SJSA1 (cell line): ENCODE measurements around the gene SLC12A4. TPM values are rescaled to one million over a fixed set of nuclear protein-coding genes. Genes with fewer than 3 reads are reported as not detected.
A peak's percentile ranks its signal among the peaks of the same experiment; 100 is the strongest.
"Not testable (repeated sequence)": the region's sequence is repeated elsewhere in the genome, so short reads cannot be mapped to it uniquely, and the experiment has no call there.

Experiments
- DNase-seq, 2 experiments: peaks; one replicate each; pipeline ENCODE4 v3.0.0-alpha.2; 2015 to 2020; ENCODE audit warnings: low spot score in 2 of 2, low read depth in 1 of 2
- H3K27ac ChIP-seq: fragments of 250-450 bp; sonication (Bioruptor Pico); 2 replicates; pipeline ENCODE4 v1.5.1; 2020; ENCODE audit warnings: mild to moderate bottlenecking, moderate library complexity
- H3K27me3 ChIP-seq: fragments of 250-450 bp; sonication (Bioruptor Pico); replicated peaks from 2 replicates; pipeline ENCODE4 v1.5.1; 2020; ENCODE audit warnings: mild to moderate bottlenecking, moderate library complexity
- H3K36me3 ChIP-seq: fragments of 250-450 bp; sonication (Bioruptor Pico); 2 replicates; pipeline ENCODE4 v1.5.1; 2020; ENCODE audit warnings: mild to moderate bottlenecking
- H3K4me1 ChIP-seq: fragments of 250-450 bp; sonication (Bioruptor Pico); replicated peaks from 2 replicates; pipeline ENCODE4 v1.6.1; 2021; ENCODE audit warnings: mild to moderate bottlenecking
- H3K4me3 ChIP-seq: fragments of 250-450 bp; sonication (Bioruptor Pico); 2 replicates; pipeline ENCODE4 v1.5.1; 2020; ENCODE audit warnings: mild to moderate bottlenecking
- H3K9me3 ChIP-seq: fragments of 250-450 bp; sonication (Bioruptor Pico); replicated peaks from 2 replicates; pipeline ENCODE4 v1.5.1; 2020; ENCODE audit warnings: mild to moderate bottlenecking
- total RNA-seq: library from RNA; depleted of rRNA; stranded (reverse); fragments of >200 nt; shearing (Covaris generic); gene quantifications from 2 replicates; pipeline ENCODE4 v1.2.3, GENCODE V29; 2014

The SLC12A4 gene
- total RNA-seq, 1 experiment from 2014 or later: 62.9 TPM

DNA sequence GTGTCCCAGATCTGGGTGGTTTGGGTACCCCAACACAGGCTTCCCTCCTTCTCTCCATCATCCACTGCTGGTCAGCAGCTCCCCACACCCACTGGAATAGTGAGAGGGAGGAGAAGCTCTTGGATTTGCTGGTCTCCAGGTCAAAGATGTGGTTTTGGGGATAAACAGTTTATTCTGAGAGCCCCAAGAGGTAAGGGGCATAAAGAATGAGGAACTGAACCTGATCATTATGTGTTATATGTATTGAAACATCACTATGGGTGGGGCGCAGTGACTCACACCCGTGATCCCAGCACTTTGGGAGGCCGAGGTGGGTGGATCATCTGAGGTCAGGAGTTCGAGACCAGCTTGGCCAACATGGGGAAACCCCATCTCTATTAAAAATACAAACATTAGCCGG, 27.0 kb upstream of the SLC12A4 start:
- no peak overlapping the region for H3K27ac ChIP-seq
- H3K36me3 ChIP-seq: no peaks in the 10 kb centered on the region
- H3K4me1 ChIP-seq: peaks cover 13% of the 10 kb centered on the region

DNA sequence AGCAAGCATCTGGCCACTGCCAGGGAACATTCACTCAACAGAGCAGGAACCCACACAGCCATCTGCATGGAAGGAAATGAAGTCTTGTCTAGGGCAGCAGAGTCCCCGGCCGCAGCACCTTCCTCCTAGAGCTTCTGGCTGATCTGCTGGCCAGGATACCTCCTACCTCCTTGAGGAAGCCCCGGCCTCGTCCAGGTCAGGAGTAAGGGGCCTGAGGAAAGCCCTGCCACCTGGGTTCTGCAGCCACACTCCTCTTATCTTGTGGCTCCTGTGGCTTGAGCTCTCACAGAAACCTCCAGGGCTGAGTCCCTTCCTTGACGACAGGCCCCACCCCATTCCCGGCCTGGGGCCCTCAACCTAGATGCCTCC, 25.6 kb upstream of the SLC12A4 start:
- H3K27ac ChIP-seq, H3K4me1 ChIP-seq, H3K9me3 ChIP-seq, H3K4me3 ChIP-seq, H3K36me3 ChIP-seq, H3K27me3 ChIP-seq, DNase-seq: not testable (repeated sequence)

More for the DNA sequence above, 27.0 kb upstream of the SLC12A4 start:
- Histone ChIP-seq H3K4me3 (no peak overlapping the region), H3K9me3 (no peaks in the 10 kb centered on the region), H3K27me3 (no peaks in the 10 kb centered on the region)
- no peak for DNase-seq

DNA sequence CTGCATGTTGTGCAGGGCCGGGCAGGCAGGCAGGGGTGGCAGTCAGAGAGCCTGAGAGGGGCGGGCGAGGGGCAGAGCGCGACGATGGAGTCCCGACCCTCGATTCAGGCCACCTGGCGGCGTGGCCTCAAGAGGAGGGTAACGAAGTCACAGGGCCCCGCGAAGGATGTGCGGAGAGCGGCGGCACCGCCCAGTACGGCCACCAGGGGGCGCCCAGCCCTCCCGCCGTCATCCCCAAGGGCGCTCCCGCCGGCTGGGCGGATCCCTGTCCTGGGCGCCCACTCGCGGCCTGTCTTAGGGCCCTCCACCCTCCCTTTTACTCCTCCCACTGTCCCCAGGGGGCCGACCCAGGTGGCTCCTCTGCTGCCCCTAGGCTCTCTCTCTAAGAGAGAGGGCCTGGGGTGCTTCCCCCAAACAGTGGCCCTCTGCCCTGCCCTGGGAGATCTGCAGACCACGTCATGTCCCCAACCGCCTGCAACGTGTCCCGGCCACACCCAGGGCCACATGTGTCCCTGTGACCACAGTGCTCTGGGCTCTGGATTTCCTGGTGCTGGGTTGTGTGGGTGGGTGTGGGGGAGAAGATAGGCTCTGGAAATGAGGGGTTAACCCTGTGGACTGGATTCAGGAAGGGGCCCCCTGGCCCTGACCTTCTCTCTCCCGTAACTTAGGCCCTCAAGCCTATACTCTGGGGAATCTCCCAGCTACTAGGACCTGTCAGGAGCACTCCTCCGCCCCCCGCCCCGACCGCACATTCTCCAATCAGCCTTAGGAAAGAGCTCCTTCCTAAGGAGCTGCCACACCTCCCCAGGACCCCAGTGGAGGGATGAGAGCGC, 25.0 kb upstream of the SLC12A4 start:
- H3K9me3 ChIP-seq: no peaks in the 10 kb centered on the region
- no peaks in the 10 kb centered on the region for H3K27me3 ChIP-seq
- no peak overlapping the region for H3K4me3 ChIP-seq
- H3K27ac ChIP-seq: no peak overlapping the region
- peak; percentile 79 to 80 for DNase-seq
- H3K36me3 ChIP-seq: no peaks in the 10 kb centered on the region
- peaks cover 8% of the 10 kb centered on the region for H3K4me1 ChIP-seq

DNA sequence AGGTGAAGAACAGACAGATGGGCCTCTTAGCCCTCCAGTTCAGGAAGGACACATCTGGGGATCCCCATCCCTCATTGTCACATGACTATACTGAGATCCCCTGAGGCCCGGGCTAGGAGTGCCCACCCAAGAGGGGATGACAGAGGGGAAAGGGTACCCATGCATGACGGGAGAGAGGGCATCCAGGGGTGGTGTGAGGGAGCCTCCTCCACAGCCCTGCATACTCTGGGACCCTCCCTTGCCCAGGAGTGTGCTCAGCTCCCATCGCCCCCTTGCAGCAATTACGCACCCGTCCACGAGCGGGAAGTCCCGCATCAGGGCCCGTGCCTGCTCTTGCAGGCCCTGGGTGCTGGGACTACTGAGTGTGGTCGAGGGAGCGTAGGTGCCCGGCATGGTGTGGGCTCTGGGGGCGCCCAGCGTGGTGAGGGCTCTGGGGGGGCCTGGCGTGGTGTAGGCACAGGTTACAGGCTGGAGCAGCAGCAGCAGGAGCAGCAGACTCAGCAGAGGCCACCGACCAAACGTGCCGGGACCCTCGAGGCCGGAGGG, 24.3 kb upstream of the SLC12A4 start:
- H3K27me3 ChIP-seq: no peaks in the 10 kb centered on the region
- no peak for DNase-seq
- H3K4me3 ChIP-seq: no peak overlapping the region
- H3K27ac ChIP-seq: no peak overlapping the region
- H3K36me3 ChIP-seq: no peaks in the 10 kb centered on the region
- H3K4me1 ChIP-seq: peaks cover 8% of the 10 kb centered on the region
- no peaks in the 10 kb centered on the region for H3K9me3 ChIP-seq

DNA sequence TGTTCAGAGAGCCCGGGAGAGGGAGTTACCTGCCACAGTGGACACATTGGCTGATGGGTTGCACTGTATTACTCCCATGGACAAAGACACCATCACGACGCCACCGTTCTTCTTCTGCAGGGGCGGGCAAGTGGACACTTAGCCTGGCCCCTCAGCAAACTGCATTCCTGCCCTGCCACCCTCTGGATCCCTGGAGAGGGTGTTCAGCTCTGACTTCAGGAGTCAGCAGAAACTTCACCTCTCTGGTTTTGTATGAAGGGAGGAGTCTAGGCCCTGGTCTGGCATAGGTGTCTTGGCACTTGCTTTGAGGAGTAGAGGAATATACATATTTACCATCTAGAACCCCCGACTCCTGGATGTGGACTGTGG, 21.6 kb upstream of the SLC12A4 start:
- Histone ChIP-seq H3K27me3 (no peaks in the 10 kb centered on the region), H3K4me3 (no peak overlapping the region), H3K36me3 (no peaks in the 10 kb centered on the region), H3K4me1 (peaks cover 8% of the 10 kb centered on the region), H3K27ac (no peak overlapping the region), H3K9me3 (no peaks in the 10 kb centered on the region)
- no peak for DNase-seq

DNA sequence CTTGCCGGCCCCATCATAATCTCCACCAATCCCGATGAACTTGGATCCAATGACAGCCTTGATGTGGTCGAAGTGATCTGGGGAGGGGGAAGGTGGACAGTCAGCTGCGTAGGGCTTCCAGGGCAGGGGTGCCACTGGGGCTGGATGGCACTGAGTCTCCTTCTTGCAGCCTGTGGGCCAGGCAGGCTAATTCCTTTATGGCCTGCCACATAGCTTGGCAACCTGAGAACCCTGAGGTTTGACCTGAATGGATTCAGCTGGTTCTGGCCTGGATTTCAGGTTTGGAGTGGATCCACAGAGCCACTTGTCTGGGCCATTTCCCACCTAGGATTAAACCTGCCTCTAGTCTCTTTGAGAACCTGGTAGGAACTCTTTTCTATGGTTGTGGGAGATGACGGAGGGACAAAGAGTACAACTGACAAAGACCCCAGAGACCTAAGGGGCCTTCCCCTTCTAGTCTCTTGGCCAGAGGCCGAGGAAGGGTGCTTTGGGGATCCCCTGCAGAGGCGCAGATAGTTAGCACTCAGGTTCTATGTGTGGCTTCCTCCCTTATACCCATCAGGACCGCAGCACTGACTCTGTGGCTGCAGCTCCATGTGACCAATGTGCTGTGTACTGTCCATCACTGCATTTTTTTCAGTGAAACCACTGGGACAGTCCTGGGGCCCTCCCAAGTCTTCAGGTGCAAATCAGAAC, 21.0 kb upstream of the SLC12A4 start:
- Histone ChIP-seq H3K9me3 (no peaks in the 10 kb centered on the region), H3K36me3 (no peaks in the 10 kb centered on the region), H3K4me3 (no peak overlapping the region), H3K4me1 (peaks cover 8% of the 10 kb centered on the region), H3K27ac (no peak overlapping the region), H3K27me3 (no peaks in the 10 kb centered on the region)
- no peak for DNase-seq

DNA sequence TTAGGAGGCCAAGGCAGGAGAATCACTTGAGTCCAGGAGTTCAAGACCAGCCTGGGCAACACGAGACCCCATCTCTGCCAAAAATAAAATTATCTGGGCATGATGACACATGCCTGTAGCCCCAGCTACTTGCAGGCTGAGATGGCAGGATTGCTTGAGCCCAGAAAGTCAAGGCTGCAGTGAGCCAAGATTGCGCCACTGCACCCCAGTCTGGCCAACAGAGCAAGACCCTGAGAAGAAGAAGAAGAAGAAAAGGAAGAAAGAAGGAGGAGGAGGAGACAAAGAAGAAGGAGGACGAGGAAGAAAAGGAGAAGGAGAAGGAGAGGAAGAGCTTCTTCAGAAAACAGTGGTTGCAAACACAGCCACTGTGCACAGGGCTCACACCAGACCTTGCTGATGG, 20.2 kb upstream of the SLC12A4 start:
- Histone ChIP-seq H3K4me3 (no peak overlapping the region), H3K27me3 (no peaks in the 10 kb centered on the region), H3K9me3 (no peaks in the 10 kb centered on the region), H3K36me3 (no peaks in the 10 kb centered on the region), H3K27ac (no peak overlapping the region), H3K4me1 (peaks cover 11% of the 10 kb centered on the region)
- DNase-seq: no peak

DNA sequence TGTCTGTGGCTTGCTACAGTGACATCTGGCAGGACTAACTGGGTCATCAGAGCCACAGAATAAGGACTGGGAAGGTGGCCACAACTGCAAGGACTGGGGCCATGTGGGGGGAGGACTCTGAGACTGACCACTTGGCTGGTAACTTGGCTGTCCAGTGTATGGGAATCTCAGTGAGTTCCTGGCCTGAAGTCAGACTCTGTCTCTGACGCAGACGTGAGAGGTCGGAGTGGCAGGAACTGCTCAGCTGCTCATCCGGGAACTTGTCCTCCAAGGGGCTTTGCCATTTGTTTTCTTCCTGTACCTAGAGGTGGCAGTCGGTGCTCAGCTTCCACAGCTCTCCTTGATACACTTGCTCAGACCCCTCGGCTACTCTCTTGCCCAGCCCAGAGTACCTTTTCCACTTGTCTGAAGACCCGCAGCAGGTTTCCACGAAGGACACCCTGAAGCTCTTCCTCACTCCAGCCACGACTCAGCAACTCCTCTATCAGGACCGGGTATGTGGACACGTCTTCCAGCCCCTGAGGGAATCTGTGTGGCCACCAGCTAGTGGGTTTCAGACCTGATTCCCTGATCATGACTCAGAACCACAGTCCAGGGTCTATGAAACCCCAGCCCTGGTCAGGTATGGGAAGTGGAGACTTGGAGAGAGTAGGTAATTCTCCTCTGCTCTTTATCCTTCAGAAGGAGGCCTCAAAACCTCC, 19.2 kb upstream of the SLC12A4 start:
- Histone ChIP-seq H3K9me3 (no peaks in the 10 kb centered on the region), H3K27me3 (no peaks in the 10 kb centered on the region), H3K27ac (no peak overlapping the region), H3K4me1 (peaks cover 5% of the 10 kb centered on the region), H3K4me3 (no peak overlapping the region), H3K36me3 (no peaks in the 10 kb centered on the region)
- no peak for DNase-seq

DNA sequence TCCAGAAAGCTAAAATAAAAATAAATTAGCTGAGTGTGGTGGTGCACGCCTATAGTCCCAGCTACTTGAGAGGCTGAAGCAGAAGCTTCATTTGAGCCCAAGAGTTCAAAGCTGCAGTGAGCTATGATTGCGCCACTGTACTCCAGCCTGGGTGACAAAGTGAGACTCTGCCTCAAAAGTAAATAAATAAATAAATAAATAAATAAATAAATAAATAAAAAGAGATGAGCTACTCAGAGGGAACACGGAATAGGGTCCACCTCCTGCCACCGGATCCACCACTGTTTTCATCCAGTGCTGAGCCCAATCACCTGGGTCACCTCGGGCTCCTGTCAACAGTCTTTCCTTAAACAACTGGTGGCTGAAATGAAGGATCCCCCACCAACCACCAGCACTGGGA, 18.5 kb upstream of the SLC12A4 start:
- no peaks in the 10 kb centered on the region for H3K9me3 ChIP-seq
- no peaks in the 10 kb centered on the region for H3K27me3 ChIP-seq
- DNase-seq: no peak
- H3K36me3 ChIP-seq: no peaks in the 10 kb centered on the region
- H3K4me1 ChIP-seq: peaks cover 5% of the 10 kb centered on the region
- H3K4me3 ChIP-seq: no peak overlapping the region
- no peak overlapping the region for H3K27ac ChIP-seq

DNA sequence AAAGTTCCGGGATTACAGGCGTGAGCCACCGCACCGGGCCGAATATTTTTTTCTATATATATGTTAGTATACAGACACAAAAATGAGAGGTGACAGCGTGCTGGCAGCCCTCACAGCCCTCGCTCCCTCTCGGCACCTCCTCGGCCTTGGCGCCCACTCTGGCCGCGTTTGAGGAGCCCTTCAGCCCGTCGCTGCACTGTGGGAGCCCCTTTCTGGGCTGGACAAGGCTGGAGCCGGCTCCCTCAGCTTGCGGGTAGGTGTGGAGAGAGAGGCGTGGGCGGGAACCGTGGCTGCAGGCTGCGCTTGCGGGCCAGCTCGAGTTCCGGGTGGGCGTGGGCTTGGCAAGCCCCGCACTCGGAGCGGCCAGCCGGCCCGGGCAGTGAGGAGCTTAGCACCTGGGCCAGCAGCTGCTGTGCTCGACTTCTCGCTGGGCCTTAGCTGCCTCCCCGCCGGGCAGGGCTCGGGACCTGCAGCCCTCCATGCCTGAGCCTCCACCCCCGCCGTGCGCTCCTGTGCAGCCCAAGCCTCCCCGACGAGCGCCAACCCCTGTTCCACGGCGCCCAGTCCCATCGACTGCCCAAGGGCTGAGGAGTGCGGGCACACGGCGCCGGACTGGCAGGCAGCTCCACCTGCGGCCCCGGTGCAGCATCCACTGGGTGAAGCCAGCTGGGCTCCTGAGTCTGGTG, 13.7 kb upstream of the SLC12A4 start:
- DNase-seq: no peak
- no peaks in the 10 kb centered on the region; the same call in 1 of the 2 replicates for H3K9me3 ChIP-seq

DNA sequence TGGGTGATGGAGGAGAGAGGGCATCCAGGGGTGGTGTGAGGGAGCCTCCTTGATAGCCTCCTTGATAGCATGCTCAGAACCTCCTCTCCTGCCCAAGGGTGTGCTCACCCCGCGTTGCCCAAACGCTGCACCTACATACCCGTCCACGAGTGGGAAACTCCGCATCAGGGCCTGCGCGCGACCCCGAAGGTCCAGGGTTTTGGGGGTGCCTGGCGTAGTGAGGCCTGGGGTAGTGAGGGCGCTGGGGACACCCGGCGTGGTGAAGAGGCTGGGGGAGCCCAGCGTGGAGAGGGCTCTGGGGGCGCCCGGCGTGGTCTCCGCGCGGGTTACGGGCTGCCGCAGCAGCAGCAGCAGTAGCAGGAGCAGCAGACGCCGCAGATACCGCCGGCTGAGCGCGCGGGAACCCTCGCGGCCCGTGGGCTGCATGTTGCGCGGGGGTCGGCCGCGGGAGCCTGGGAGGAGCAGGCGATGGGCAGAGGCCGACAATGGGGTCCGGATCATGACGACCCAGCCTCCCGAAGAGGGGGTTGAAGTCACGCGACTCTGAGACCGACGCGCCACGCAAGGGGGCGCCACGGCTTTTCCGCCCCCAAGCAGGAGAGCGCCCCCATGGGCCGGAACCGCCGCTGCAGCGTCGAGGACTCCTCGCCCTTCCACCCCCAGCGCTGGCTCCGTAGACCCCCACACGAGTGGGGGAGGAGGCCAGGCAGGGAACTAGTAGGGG, 11.7 kb upstream of the SLC12A4 start, which contains the start of gene DPEP3:
Gene DPEP3 (minus strand): TSS at position 545 of the 724 bp plus-strand sequence. CDS start 119 bp downstream, at position 426.
- no peaks in the 10 kb centered on the region; the same call in 1 of the 2 replicates for H3K9me3 ChIP-seq
- no peak within 1 kb of the TSS for H3K4me3 ChIP-seq
- H3K36me3 ChIP-seq: no peaks in the 10 kb centered on the region
- no peak for DNase-seq
- peaks cover 5% of the 10 kb centered on the region for H3K4me1 ChIP-seq
- no peaks in the 10 kb centered on the region for H3K27me3 ChIP-seq
- no peak within 1 kb of the TSS for H3K27ac ChIP-seq

More for the DNA sequence above, 13.7 kb upstream of the SLC12A4 start:
- peaks cover 5% of the 10 kb centered on the region for H3K4me1 ChIP-seq
- H3K36me3 ChIP-seq: no peaks in the 10 kb centered on the region
- H3K4me3 ChIP-seq: no peak overlapping the region
- H3K27me3 ChIP-seq: no peaks in the 10 kb centered on the region
- H3K27ac ChIP-seq: no peak overlapping the region

DNA sequence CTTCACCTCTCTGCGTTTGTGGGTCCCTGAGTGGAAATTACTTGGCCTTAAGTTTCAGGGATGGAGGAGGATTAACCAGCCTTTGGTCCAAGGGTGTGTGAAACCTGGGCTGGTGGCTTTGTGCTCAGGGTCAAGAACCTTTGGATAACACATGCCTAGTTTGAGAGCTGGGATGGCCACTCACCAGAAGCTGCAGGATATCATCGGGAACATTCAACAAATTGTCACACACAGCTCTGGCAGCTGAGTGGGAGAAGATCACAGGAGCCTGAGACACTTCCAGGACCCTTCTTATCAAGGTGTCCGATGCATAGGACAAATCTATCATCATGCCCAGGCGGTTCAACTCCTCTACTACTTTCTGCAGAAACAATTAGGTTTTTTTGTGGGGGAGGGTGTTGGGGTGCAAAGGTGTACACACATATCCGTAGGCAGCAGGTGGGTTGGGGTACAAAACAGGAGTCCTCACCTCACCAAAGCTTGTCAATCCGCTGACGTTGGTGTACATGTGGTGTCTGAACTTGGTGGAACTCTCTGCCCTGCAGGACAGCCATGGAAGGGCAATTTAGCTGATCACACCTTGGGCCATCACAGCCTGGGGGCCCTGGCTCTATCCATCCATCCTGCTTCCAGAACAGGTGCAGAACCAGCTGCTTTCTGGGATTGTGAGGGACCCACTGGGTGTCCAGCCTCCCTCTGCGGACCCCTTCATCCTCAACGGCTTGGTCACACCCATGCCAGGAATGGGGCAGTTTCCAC, 9.2 kb upstream of the SLC12A4 start:
- Histone ChIP-seq H3K36me3 (no peaks in the 10 kb centered on the region), H3K9me3 (no peaks in the 10 kb centered on the region; the same call in 1 of the 2 replicates), H3K4me1 (no peaks in the 10 kb centered on the region), H3K27ac (no peak overlapping the region), H3K27me3 (no peaks in the 10 kb centered on the region), H3K4me3 (no peak overlapping the region)
- no peak for DNase-seq
